Activated CD4-positive, CD25-positive, alpha-beta regulatory T cell treated with anti-CD3 and anti-CD28 coated beads, Interleukin-2, amount 50 U/mL, for 16 hours (primary cell): ENCODE results near the gene BHMT.
"Not testable (repeated sequence)": the region's sequence is repeated elsewhere in the genome, so short reads cannot be mapped to it uniquely, and the experiment has no call there.

ENCODE experiments used
- DNase-seq: peaks from one replicate; pipeline ENCODE4 v3.0.0-alpha.2; 2020; ENCODE audit warnings: low read depth, low spot score

The BHMT gene

DNA sequence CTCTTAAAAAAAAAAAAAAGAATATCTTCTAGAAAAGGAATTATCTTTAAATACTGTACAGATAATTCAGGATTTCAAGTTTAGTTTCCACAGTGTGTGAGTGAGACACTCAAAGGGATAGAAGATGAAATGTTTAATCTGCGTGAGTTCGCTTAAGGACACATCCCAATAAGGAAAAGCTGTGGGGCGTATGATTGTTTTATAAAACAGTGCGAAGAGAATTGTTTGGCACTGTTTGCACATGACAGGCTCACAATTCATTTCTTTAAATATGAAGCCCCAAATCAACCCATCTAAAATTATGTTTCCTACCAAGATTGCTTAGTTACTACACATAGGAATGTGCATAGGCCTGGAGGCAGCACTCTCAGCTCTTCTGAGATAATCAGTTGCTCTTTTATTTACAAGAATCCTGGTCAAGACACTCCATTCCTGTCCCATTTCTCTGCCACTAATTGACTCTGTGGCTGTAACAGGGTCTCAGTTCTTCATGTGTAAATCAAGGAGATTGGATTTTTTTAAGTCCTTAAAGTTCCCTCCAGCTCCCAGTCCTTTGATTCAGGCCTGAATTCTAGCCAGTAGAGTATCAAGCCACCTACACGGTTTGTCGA is 60.1 kb downstream of the BHMT start:
- DNase-seq = no peak

DNA sequence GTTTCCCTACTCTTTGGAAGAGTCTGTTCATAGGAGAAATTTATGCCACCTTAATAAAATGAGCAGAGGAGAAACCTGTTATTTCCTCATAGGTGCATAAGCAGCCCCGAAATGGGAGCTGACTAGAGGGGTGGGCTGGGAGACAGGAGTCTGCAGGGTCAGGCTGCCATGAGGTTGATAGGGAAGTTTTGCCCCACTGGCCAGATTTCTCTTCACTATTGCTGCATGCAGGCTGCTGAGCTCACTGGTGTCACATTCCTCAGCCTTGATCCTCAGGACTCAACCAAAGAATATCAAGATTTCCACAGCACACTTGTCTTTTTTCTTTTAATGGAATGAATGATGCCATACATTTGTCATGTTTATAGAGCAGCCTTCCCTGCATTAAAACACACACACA is 60.7 kb downstream of the BHMT start:
- DNase-seq = no peak

- no peak for DNase-seq
Measured at GRCh38 chr5:79173626-79174025, 62.0 kb downstream of the BHMT start.

DNA sequence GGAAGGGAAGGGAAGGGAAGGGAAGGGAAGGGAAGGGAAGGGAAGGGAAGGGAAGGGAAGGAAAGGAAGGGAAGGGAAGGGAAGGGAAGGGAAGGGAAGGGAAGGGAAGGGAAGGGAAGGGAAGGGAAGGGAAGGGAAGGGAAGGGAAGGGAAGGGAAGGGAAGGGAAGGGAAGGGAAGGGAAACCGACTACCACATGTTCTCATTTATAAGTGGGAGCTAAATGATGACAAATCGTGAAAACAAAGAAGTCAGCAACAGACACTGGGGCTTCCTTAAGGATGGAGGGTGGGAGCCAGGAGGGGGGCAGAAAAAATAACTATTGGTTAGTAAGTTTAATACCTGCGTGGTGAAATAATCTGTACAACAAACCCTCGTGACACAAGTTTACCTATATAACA is 68.8 kb downstream of the BHMT start:
- DNase-seq = not testable (repeated sequence)

DNA sequence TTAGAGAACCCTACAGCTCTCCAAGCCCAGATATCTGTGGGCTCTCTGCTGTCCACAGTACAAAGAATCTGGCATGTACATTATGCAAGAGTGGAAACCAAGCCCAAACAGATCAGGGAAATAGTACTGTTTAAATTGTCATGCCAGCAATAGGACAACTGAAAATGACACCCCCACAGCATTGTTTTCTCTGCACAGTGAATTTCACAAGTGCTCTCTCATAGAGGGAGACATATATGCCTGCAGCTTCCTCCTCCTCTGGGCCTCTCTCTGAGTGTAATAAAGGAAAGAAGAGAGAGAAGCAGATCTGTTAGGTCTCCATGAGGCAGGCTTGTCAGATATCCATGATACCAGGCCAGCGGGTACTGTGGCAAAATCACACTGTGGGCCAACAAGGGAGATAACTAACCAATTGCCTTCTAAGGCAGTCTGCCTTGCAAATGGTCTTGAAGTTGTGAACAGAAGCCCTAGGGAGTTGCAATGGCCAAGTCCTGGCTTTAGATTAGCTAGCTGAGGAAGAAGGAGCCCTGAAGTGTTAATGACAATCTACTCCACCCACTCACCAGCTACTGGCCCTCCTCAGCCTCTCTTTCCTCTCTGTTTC is 69.9 kb downstream of the BHMT start:
- DNase-seq = no peak
